ENCODE measurements around the gene ABCB11. TPM values are rescaled to one million over a fixed set of nuclear protein-coding genes. Genes with fewer than 3 reads are reported as not detected.

Gene ABCB11
- total and polyA plus RNA-seq, 9 of the 15 experiments (the other 6 are each of a cell fraction or from before 2014, with no cell fraction given) = 0.04 to 0.51 (median 0.10) TPM; not detected in 1

GRCh38 chr2:169009865-169010579 lies 21.1 kb downstream of the ABCB11 start (continued):
- TF ChIP-seq MEIS2 (IDR thresholded peaks at IDR 0.05; ENCODE audit: partially characterized antibody) = peak; percentile 67
- TF ChIP-seq RFX5 (IDR thresholded peaks at IDR 0.05; ENCODE audit: low read depth, low read length) = no peak
- no peak for TF ChIP-seq SNRNP70 (optimal IDR thresholded peaks at IDR 0.05; ENCODE audit: low read depth, low read length)
- no peak for TF ChIP-seq ELK3 (CRISPR knock-in tag; IDR thresholded peaks at IDR 0.05)
- TF ChIP-seq PHF8 (IDR thresholded peaks at IDR 0.05; ENCODE audit: borderline replicate concordance, low read length) = no peak
- TF ChIP-seq ZNF311 (CRISPR knock-in tag; IDR thresholded peaks at IDR 0.05) = no peak
- no peak for TF ChIP-seq CTCF (IDR thresholded peaks at IDR 0.05 in 2 of 3, conservative IDR thresholded peaks at IDR 0.05 in 1 of 3; ENCODE audit: insufficient read depth in 2 of 3, low read depth in 1 of 3, low read length in 3 of 3)
- TF ChIP-seq FOXK1 (CRISPR knock-in tag; IDR thresholded peaks at IDR 0.05; ENCODE audit: borderline replicate concordance) = no peak
- no peak for TF ChIP-seq ZNF140 (CRISPR knock-in tag; IDR thresholded peaks at IDR 0.05)
- no peak for TF ChIP-seq NFRKB (IDR thresholded peaks at IDR 0.05; ENCODE audit: low read depth)
- no peak for TF ChIP-seq HDAC1 (IDR thresholded peaks at IDR 0.05)
- no peak for TF ChIP-seq ZNF561 (CRISPR knock-in tag; conservative IDR thresholded peaks at IDR 0.05)
- TF ChIP-seq NKRF (IDR thresholded peaks at IDR 0.05; ENCODE audit: borderline replicate concordance) = no peak
- no peak for TF ChIP-seq SIN3A (IDR thresholded peaks at IDR 0.05; ENCODE audit: borderline replicate concordance in 2 of 2, control insufficient read depth in 1 of 2, low read depth in 2 of 2, low read length in 2 of 2)
- TF ChIP-seq CTCFL (IDR thresholded peaks at IDR 0.05; ENCODE audit: borderline replicate concordance, insufficient read depth, low read depth, low read length, poor library complexity, severe bottlenecking) = no peak
- TF ChIP-seq NEUROD1 (IDR thresholded peaks at IDR 0.05; ENCODE audit: borderline replicate concordance, low read depth, low read length, partially characterized antibody) = no peak
- no peak for TF ChIP-seq ZNF316 (IDR thresholded peaks at IDR 0.05)
- no peak for TF ChIP-seq HCFC1 (IDR thresholded peaks at IDR 0.05; ENCODE audit: low read depth, low read length)
- no peak for TF ChIP-seq GABPB2 (CRISPR knock-in tag; conservative IDR thresholded peaks at IDR 0.05)
- TF ChIP-seq SAFB2 (IDR thresholded peaks at IDR 0.05; ENCODE audit: borderline replicate concordance, low read depth, low read length, severe bottlenecking) = no peak
- TF ChIP-seq ZNF586 (CRISPR knock-in tag; conservative IDR thresholded peaks at IDR 0.05) = no peak
- TF ChIP-seq DPF2 (IDR thresholded peaks at IDR 0.05) = peak; percentile 15; the same call in 1 of the 2 replicates
